Body of pancreas (tissue), 4 donors: ENCODE results near the gene EP400.

Source experiments
- POLR2A ChIP-seq, 3 donors: fragments of 450-650 bp; IDR thresholded peaks; one replicate each; pipeline ENCODE4 v1.6.1; 2016; ENCODE audit warnings: antibody characterized with exemption in 3 of 3, mild to moderate bottlenecking in 2 of 3
- TF ChIP-seq, protein P1 (sequence below), 7 experiments: fragments of 450-650 bp in 4 of 7; fragments of 200-600 bp in 3 of 7; sonication (generic) in 3 of 7; IDR thresholded peaks; one replicate each; pipeline ENCODE4 v1.5.1; 2016 to 2019; ENCODE audit warnings: antibody characterized with exemption in 7 of 7

DNA sequence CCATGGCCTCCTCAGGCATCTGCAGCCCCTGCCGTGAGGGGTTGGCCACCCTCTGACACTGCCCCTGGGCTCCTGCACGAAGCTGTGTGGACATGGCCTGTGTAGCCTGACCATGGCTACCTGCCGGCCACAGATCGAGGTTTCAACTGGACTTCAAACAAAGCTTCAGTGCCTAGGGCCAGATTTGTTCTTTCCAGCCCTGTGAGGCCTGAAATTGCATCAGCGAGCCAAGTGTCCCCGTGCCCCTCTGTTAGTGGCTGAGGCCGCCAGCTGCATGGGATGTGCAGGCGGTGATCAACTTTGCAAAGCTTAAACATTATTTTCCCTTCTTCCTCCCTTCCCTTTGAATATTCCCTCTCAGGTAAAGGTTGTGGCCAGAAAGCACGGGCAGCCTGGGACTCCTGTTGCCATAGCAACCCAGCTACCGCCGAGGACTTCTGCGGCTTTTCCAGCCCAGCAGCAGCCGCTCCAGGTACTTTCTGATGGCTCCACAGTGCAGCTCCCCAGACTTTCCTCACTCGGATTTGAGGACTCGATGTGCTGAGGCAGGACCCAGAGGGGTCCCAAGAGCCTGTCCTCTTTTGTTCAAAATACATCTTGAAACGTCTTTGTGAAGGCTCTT is 158.6 kb downstream of the EP400 start:
- TF ChIP-seq, protein P1, sequence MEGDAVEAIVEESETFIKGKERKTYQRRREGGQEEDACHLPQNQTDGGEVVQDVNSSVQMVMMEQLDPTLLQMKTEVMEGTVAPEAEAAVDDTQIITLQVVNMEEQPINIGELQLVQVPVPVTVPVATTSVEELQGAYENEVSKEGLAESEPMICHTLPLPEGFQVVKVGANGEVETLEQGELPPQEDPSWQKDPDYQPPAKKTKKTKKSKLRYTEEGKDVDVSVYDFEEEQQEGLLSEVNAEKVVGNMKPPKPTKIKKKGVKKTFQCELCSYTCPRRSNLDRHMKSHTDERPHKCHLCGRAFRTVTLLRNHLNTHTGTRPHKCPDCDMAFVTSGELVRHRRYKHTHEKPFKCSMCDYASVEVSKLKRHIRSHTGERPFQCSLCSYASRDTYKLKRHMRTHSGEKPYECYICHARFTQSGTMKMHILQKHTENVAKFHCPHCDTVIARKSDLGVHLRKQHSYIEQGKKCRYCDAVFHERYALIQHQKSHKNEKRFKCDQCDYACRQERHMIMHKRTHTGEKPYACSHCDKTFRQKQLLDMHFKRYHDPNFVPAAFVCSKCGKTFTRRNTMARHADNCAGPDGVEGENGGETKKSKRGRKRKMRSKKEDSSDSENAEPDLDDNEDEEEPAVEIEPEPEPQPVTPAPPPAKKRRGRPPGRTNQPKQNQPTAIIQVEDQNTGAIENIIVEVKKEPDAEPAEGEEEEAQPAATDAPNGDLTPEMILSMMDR (IDR thresholded peaks at IDR 0.05), result no peak
- no peak for TF ChIP-seq POLR2A (IDR thresholded peaks at IDR 0.05)
